CD4-positive, CD25-positive, alpha-beta regulatory T cell (primary cell): ENCODE results near the gene WEE1. TPM values are rescaled to one million over a fixed set of nuclear protein-coding genes. Genes with fewer than 3 reads are reported as not detected.

Experiments used
- ATAC-seq, 2 donors: fragments of 150-1000 bp; cut with Tn5 transposase; one replicate each; pipeline ENCODE4 v1.10.0; 2021; ENCODE audit warnings: low read depth in 2 of 2, moderate number of reproducible peaks in 2 of 2, moderate library complexity in 1 of 2
- DNase-seq, 3 donors: peaks; one replicate each; pipeline versions ENCODE4 v3.0.0 to v3.0.0-alpha.2; 2012 to 2022; ENCODE audit warnings: mixed read lengths in 1 of 3
- H3K27ac ChIP-seq: one replicate; pipeline ENCODE4 v1.7.0; 2013; ENCODE audit warnings: mild to moderate bottlenecking, low read length; ENCODE audit not compliant: insufficient read depth, poor library complexity, severe bottlenecking
- H3K27me3 ChIP-seq: one replicate; pipeline ENCODE4 v1.7.0; 2013; ENCODE audit warnings: low read length; ENCODE audit not compliant: control insufficient read depth, insufficient read depth
- H3K36me3 ChIP-seq: one replicate; pipeline ENCODE4 v1.7.0; 2013; ENCODE audit warnings: mild to moderate bottlenecking, low read length, moderate library complexity; ENCODE audit not compliant: control insufficient read depth, insufficient read depth
- H3K4me1 ChIP-seq: 2 replicates; pipeline ENCODE4 v1.7.0; 2013; ENCODE audit warnings: mild to moderate bottlenecking, low read length; ENCODE audit not compliant: insufficient read depth, control insufficient read depth, poor library complexity, severe bottlenecking
- H3K4me3 ChIP-seq: one replicate; pipeline ENCODE4 v1.7.0; 2013; ENCODE audit warnings: low read depth, mild to moderate bottlenecking, low read length, moderate library complexity
- H3K9me3 ChIP-seq, 2 experiments: 1 replicate in 1 of 2; 2 replicates in 1 of 2; pipeline ENCODE4 v1.7.0; 2013; ENCODE audit warnings: low read length in 2 of 2, mild to moderate bottlenecking in 1 of 2, moderate library complexity in 1 of 2; ENCODE audit not compliant: control insufficient read depth in 2 of 2
- H3K27ac Mint-ChIP-seq, 3 donors: one replicate each; pipeline ENCODE4 v1.8.0; 2020 to 2022; ENCODE audit warnings: mild to moderate bottlenecking in 3 of 3, mixed read lengths in 3 of 3, moderate library complexity in 2 of 3
- H3K27me3 Mint-ChIP-seq: one replicate; pipeline ENCODE4 v1.8.0; 2022; ENCODE audit warnings: mild to moderate bottlenecking, mixed read lengths
- H3K36me3 Mint-ChIP-seq: one replicate; pipeline ENCODE4 v1.8.0; 2020; ENCODE audit warnings: mixed read lengths
- H3K4me1 Mint-ChIP-seq, 4 donors: one replicate each; pipeline ENCODE4 v1.8.0; 2020 to 2022; ENCODE audit warnings: mixed read lengths in 4 of 4, mild to moderate bottlenecking in 1 of 4
- H3K4me3 Mint-ChIP-seq, 4 donors: one replicate each; pipeline ENCODE4 v1.8.0; 2020 to 2022; ENCODE audit warnings: mild to moderate bottlenecking in 4 of 4, mixed read lengths in 4 of 4, moderate library complexity in 3 of 4
- H3K9me3 Mint-ChIP-seq, 7 donors: one replicate each; pipeline ENCODE4 v1.8.0; 2020 to 2022; ENCODE audit warnings: mixed read lengths in 7 of 7, mild to moderate bottlenecking in 3 of 7, moderate library complexity in 2 of 7
- polyA plus RNA-seq, 4 donors: library from polyadenylated mRNA; unstranded; fragments of 300-500 nt; fragmentation: Illumina TruSeq; gene quantifications; one replicate each; pipeline ENCODE4 v1.2.3, GENCODE V29; 2021
- total RNA-seq: library from RNA; stranded (reverse); gene quantifications from one replicate; pipeline ENCODE4 v1.2.3, GENCODE V29; 2022

The WEE1 gene
- total and polyA plus RNA-seq, 5 donors from 2014 or later: 11.5 to 41.1 (median 21.9) TPM

GRCh38 chr11:9629064-9629463, 55.6 kb downstream of the WEE1 start:
- Mint-ChIP-seq H3K4me3 (no peak overlapping the region), H3K9me3 (peaks cover 0 to 5% (median 0%) of the 10 kb centered on the region in 7 donors), H3K36me3 (no peaks in the 10 kb centered on the region), H3K27ac (no peak overlapping the region), H3K27me3 (peaks cover 13% of the 10 kb centered on the region), H3K4me1 (peaks cover 0 to 5% (median 0%) of the 10 kb centered on the region in 4 donors)
- Histone ChIP-seq H3K36me3 (no peaks in the 10 kb centered on the region), H3K4me1 (no peaks in the 10 kb centered on the region), H3K4me3 (no peak overlapping the region), H3K9me3 (no peaks in the 10 kb centered on the region), H3K27me3 (peaks cover 4% of the 10 kb centered on the region), H3K27ac (no peak overlapping the region)
- DNase-seq (no peak), ATAC-seq (no peak)

- Mint-ChIP-seq H3K4me1 (peaks cover 0 to 5% (median 0%) of the 10 kb centered on the region in 4 donors), H3K36me3 (no peaks in the 10 kb centered on the region)
Observed at GRCh38 chr11:9633679-9634078, 60.2 kb downstream of the WEE1 start.

DNA sequence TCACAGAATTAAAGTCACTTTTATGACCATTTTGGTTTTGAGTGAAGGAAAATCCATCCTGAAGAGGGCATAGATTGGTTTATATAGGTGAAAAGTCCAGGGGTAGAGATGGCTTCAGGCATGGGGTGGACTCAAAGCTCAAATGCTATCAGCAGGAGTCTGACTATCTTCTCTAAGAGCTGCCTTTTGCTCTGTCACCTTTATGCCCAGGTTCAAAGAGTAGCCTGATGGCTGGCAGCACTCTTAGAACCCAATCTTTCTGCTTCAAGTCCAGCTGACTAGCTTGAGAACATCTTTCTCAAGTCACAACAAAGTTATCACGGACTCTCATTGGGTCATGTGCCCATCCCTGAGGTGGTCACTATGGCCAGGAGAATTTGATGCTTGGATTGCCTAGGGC, 63.2 kb downstream of the WEE1 start:
- ATAC-seq: no peak
- DNase-seq: no peak
- Mint-ChIP-seq H3K36me3 (no peaks in the 10 kb centered on the region), H3K27ac (no peak overlapping the region), H3K27me3 (no peaks in the 10 kb centered on the region), H3K9me3 (peaks cover 0 to 6% (median 0%) of the 10 kb centered on the region in 7 donors), H3K4me1 (no peaks in the 10 kb centered on the region), H3K4me3 (no peak overlapping the region)
- no peaks in the 10 kb centered on the region for H3K27me3 ChIP-seq
- no peak overlapping the region for H3K4me3 ChIP-seq
- no peaks in the 10 kb centered on the region for H3K4me1 ChIP-seq
- no peaks in the 10 kb centered on the region for H3K36me3 ChIP-seq
- H3K9me3 ChIP-seq: no peaks in the 10 kb centered on the region
- no peak overlapping the region for H3K27ac ChIP-seq

More at GRCh38 chr11:9633679-9634078, 60.2 kb downstream of the WEE1 start:
- Mint-ChIP-seq H3K27ac (no peak overlapping the region), H3K4me3 (no peak overlapping the region), H3K9me3 (peaks cover 0 to 6% (median 0%) of the 10 kb centered on the region in 7 donors), H3K27me3 (peaks cover 2% of the 10 kb centered on the region)
- H3K4me3 ChIP-seq: no peak overlapping the region
- no peaks in the 10 kb centered on the region for H3K36me3 ChIP-seq
- no peak overlapping the region for H3K27ac ChIP-seq
- no peaks in the 10 kb centered on the region for H3K9me3 ChIP-seq
- H3K4me1 ChIP-seq: no peaks in the 10 kb centered on the region
- DNase-seq (no peak), ATAC-seq (no peak)
- peaks cover 4% of the 10 kb centered on the region for H3K27me3 ChIP-seq

DNA sequence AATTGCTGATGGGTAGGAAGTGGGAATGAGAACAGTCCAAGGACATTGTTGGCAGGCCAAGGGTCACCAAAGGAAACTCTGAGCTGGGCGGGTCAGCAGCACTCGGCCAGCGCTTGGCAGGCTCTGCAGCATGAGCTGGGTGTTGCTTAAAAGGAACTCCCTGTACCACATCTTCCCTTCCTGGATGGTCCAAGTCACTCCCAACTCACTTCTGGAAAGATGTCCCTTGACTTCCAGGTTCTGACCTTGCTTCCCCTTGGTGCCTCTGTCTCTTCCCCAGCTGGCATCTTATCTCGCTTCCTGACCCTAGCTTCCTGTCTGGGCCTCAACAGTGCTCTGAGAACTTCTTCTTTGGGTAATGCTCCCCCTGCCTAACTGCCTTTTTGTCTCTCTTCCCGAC, 65.6 kb downstream of the WEE1 start:
- H3K36me3 ChIP-seq: no peaks in the 10 kb centered on the region
- no peak overlapping the region for H3K27ac ChIP-seq
- peaks cover 0 to 4% (median 0%) of the 10 kb centered on the region in 4 donors for H3K4me1 Mint-ChIP-seq
- H3K27ac Mint-ChIP-seq: peak overlapping the region in 1 of 3 donors; percentile 17
- H3K9me3 Mint-ChIP-seq: peaks cover 0 to 1% (median 0%) of the 10 kb centered on the region in 7 donors
- H3K4me3 ChIP-seq: no peak overlapping the region
- H3K27me3 ChIP-seq: no peaks in the 10 kb centered on the region
- H3K9me3 ChIP-seq: no peaks in the 10 kb centered on the region
- H3K27me3 Mint-ChIP-seq: no peaks in the 10 kb centered on the region
- no peak for DNase-seq
- no peak for ATAC-seq
- H3K4me3 Mint-ChIP-seq: peak overlapping the region in 1 of 4 donors; percentile 60
- no peaks in the 10 kb centered on the region for H3K36me3 Mint-ChIP-seq
- H3K4me1 ChIP-seq: no peaks in the 10 kb centered on the region

Other genes with a start within 250 kb of the WEE1 start
- gene IPO7, start 189.0 kb upstream of the WEE1 start, total RNA-seq: 67.9 TPM
- gene IPO7, start 189.0 kb upstream of the WEE1 start, polyA plus RNA-seq: 1 to 10 TPM; 2.4 to 5.6 (median 4.1) TPM
- gene ZNF143, start 112.7 kb upstream of the WEE1 start, total RNA-seq: 45.6 TPM
- 10 to 100 TPM; 32.4 to 42.3 (median 36.4) TPM for gene ZNF143, start 112.7 kb upstream of the WEE1 start, polyA plus RNA-seq
- gene SWAP70, start 90.4 kb downstream of the WEE1 start, total RNA-seq: 6.1 TPM
- gene SWAP70, start 90.4 kb downstream of the WEE1 start, polyA plus RNA-seq: 10 to 100 TPM; 10.6 to 16.3 (median 14.0) TPM